ENCODE results near the gene PLA2R1.

PLA2R1 gene

GRCh38 chr2:159933040-159933726 lies 129.2 kb downstream of the PLA2R1 start:
- no peak for DNase-seq (ENCODE audit: low spot score)

- DNase-seq (ENCODE audit: low spot score): no peak
Measured at GRCh38 chr2:159926695-159927094, 135.7 kb downstream of the PLA2R1 start.

- DNase-seq (ENCODE audit: low spot score): no peak
Measured at GRCh38 chr2:159925975-159926374, 136.4 kb downstream of the PLA2R1 start.

GRCh38 chr2:159922563-159922962 lies 139.9 kb downstream of the PLA2R1 start:
- peak; percentile 33 for DNase-seq (ENCODE audit: low spot score)

- peak; percentile 39 for DNase-seq (ENCODE audit: low spot score)
Measured at GRCh38 chr2:159921752-159922404, 140.5 kb downstream of the PLA2R1 start.

- DNase-seq (ENCODE audit: low spot score): no peak
Measured at GRCh38 chr2:159916511-159916910, 145.9 kb downstream of the PLA2R1 start.

GRCh38 chr2:159913900-159914299 lies 148.5 kb downstream of the PLA2R1 start:
- DNase-seq (ENCODE audit: low spot score): no peak

GRCh38 chr2:159912580-159912979 lies 149.8 kb downstream of the PLA2R1 start:
- no peak for DNase-seq (ENCODE audit: low spot score)

GRCh38 chr2:159910951-159911350 lies 151.5 kb downstream of the PLA2R1 start:
- DNase-seq (ENCODE audit: low spot score): no peak

GRCh38 chr2:159908623-159909022 lies 153.8 kb downstream of the PLA2R1 start:
- DNase-seq (ENCODE audit: low spot score): no peak

GRCh38 chr2:159907909-159908308 lies 154.5 kb downstream of the PLA2R1 start:
- no peak for DNase-seq (ENCODE audit: low spot score)

- no peak for DNase-seq (ENCODE audit: low spot score)
Measured at GRCh38 chr2:159905926-159906714, 156.3 kb downstream of the PLA2R1 start.

GRCh38 chr2:159904959-159905305 lies 157.5 kb downstream of the PLA2R1 start:
- DNase-seq (ENCODE audit: low spot score): no peak

- DNase-seq (ENCODE audit: low spot score): no peak
Measured at GRCh38 chr2:159904127-159904958, 158.1 kb downstream of the PLA2R1 start, which contains the start of gene LY75. TSS of gene LY75 (minus strand) at chr2:159904756.

- peak; percentile 24 for DNase-seq (ENCODE audit: low spot score)
Measured at GRCh38 chr2:159903443-159904126, 158.8 kb downstream of the PLA2R1 start.

GRCh38 chr2:159902722-159903121 lies 159.7 kb downstream of the PLA2R1 start:
- DNase-seq (ENCODE audit: low spot score): no peak

- DNase-seq (ENCODE audit: low spot score): no peak
Measured at GRCh38 chr2:159900343-159900742, 162.1 kb downstream of the PLA2R1 start.

GRCh38 chr2:159898441-159898840 lies 164.0 kb downstream of the PLA2R1 start:
- DNase-seq (ENCODE audit: low spot score): no peak

- no peak for DNase-seq (ENCODE audit: low spot score)
Measured at GRCh38 chr2:159897720-159898119, 164.7 kb downstream of the PLA2R1 start.

GRCh38 chr2:159897081-159897480 lies 165.3 kb downstream of the PLA2R1 start:
- DNase-seq (ENCODE audit: low spot score): no peak

- DNase-seq (ENCODE audit: low spot score): no peak
Measured at GRCh38 chr2:159895258-159896065, 167.0 kb downstream of the PLA2R1 start.

Measured in AG08395 (cell line).